NCI-H2227 treated with DMSO at 0.1 percent for 48 hours (cell line): ENCODE results near the gene COL4A2.
"Not testable (repeated sequence)": the region's sequence is repeated elsewhere in the genome, so short reads cannot be mapped to it uniquely, and the experiment has no call there.

Experiments used
- DNase-seq: peaks from one replicate; lab custom pipeline; 2025; lab: John Stamatoyannopoulos, UW

The COL4A2 gene

DNA sequence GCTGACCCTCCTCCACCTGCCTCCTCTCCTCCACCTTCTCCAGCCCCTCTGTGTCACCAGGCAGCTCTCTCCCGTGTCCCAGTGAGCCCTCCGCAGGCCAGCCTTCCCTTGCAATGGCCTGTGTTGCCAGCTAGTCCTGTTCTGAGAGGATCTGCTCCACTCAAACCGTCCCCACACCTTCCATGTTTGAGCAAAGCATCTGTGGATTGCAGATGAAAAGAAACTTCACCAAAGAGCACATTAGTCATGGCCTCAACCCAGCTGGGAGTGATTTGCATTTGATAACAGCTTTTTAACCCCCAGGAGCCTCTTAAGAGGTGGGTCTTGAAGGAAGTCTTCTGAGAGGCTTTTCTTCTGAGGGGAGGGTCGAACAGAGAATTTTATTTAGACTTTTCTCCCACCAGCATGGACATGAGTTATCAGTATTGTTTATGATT is 72.8 kb downstream of the COL4A2 start:
- no peak for DNase-seq

DNA sequence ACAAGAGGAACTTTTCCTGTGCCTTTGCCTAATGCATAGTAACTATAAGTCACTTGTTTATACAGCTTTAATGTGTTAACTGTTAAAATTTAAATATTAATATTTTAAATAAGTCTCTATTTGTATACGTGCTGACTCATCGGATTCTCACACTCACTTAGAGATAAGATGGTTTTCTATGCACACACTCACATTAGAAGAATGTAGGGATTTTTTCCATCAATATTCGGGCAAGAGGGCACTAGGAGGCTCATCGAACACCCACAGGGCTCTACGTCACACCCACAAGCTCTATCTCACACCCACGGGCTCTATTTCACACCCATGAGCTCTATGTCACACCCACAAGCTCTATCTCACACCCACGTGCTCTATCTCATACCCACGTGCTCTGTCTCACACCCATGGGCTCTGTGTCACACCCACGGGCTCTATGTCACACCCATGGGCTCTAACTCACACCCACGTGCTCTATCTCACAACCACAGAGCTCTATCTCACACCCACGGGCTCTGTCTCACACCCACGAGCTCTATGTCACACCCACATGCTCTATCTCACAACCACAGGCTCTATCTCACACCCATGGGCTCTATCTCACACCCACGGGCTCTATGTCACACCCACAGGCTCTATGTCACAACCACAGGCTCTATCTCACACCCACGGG is 73.4 kb downstream of the COL4A2 start:
- no peak for DNase-seq

GRCh38 chr13:110381029-110381360 is 73.9 kb downstream of the COL4A2 start:
- no peak for DNase-seq

- DNase-seq: no peak
These were observed 75.1 kb downstream of the COL4A2 start for GRCh38 chr13:110382229-110382628.

DNA sequence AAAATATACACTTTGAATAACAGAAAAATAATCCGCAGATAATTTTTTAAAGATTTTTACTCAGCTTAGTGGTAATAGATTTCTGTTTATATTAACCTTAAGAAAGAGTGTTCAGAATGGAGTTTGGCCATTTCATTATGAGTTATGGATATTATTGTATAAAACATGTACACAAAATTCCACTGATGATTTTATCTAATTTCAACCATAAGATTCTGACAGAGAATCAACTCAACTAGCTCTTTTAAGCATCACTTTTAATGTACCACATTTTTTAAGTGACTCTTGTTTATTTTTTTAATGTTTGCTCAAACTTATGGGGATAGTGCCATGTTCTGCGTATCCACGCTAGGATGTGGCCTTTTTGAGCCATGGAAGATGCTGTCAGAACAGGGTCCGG is 75.7 kb downstream of the COL4A2 start:
- no peak for DNase-seq

DNA sequence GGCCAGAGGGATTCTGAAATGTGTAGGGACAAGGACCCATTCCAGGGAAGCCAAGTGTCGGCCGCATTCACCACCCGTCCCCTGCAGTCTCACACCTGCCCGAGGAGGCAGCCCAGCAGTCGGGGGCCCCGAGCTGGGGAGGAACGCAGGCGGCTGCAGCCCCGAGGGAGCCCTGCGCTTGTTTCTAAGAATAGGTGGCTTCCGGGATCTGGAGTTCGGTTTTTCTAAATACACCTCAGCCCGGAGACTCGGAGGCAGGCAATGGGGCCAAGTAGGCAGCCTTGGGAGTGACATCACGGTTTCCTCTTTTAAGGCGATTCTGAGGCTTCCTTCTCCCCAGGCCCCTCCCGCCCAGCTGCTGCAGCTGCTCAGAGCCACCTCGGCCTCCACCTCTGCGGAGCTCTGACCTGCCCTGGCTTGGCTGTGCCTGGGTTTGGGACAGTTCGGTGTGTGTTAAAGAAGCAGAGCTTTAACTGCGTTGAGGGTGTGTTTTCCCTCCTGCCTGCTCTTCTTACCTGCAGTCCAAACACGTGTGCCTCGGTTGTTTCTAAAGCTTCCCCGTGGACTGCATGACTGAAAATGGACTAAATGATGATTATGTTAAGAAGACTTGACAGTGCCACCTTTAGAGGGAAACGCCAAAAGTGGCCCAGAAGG is 80.5 kb downstream of the COL4A2 start:
- no peak for DNase-seq

GRCh38 chr13:110388108-110388943 is 81.2 kb downstream of the COL4A2 start:
- DNase-seq: no peak

GRCh38 chr13:110390567-110390966 is 83.5 kb downstream of the COL4A2 start:
- no peak for DNase-seq

- no peak for DNase-seq
These were observed 84.2 kb downstream of the COL4A2 start for GRCh38 chr13:110391273-110391672.

- no peak for DNase-seq
These were observed 85.6 kb downstream of the COL4A2 start for GRCh38 chr13:110392510-110393240.

DNA sequence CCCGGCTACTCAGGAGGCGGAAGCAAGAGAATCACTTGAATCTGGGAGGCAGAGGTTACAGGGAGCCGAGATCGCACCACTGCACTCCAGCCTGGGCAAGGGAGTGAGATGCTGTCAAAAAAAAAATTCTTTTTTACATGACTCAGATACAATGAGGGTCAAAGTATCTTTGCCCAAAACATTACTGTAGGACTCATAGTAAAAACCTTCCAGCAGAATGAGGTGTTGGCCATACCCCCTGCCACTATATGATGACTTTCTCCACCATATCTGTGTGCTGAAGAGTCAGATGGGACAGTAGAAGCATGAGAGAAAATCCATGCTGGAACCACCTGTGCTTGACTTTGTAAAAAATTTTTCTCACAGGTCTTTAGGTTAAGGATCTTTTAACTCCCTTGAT is 86.7 kb downstream of the COL4A2 start:
- no peak for DNase-seq

GRCh38 chr13:110394371-110394841 is 87.3 kb downstream of the COL4A2 start:
- DNase-seq: no peak

DNA sequence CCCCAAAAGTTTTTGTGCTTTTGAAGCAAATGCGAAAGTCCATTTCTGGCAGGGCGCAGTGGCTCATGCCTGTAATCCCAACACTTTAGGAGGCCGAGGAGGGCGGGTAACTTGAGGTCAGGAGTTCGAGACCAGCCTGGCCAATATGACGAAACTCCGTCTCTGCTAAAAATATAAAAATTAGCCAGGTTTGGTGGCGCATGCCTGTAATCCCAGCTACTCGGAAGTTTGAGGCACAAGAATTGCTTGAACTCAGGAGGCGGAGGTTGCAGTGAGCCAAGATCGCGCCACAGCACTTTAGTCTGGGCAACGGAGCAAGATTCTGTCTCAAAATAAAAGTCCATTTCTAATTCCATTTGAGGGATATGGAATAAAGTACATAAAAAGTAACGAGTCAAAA is 88.5 kb downstream of the COL4A2 start:
- DNase-seq: not testable (repeated sequence)

DNA sequence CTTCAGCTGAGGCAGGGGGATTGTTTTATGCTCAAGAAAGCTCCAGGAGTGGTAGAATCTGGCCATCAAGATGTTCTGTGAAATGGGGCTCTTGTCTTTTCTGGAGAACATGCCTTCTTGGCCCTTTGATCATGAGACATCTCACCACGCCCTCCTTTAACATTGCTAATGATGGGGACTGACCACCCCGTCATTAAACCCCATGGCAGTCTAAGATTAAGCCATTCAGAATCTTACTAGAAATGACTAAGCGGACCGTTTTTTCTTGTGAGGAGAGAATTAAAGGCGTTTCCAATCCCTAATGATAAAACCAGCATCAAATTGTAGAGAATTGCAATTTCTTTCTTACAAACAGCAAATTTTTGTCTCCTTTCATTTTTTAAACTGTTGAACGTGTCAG is 89.4 kb downstream of the COL4A2 start:
- DNase-seq: no peak

DNA sequence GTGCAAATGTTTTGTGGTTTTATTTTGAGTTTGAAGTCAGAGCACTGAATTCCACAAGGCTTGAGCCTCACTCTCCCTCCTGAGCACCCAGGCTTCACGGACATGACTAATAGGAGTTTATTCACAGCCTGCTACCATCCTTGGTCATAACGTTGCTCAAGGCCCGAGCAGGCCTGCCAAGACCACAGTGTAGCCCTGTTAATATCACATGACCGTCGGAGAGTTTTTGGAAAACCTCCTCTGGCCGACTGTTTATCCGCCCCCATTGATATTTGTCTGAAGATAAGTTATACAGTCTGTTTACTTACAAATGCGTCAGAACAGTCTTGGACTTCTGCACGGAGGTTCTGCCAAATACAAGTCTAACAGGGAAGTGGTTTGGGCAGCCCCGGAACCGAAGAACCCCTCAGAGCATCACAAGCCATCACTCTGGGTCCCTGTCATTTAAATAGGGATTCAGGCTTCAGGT is 89.9 kb downstream of the COL4A2 start:
- no peak for DNase-seq

DNA sequence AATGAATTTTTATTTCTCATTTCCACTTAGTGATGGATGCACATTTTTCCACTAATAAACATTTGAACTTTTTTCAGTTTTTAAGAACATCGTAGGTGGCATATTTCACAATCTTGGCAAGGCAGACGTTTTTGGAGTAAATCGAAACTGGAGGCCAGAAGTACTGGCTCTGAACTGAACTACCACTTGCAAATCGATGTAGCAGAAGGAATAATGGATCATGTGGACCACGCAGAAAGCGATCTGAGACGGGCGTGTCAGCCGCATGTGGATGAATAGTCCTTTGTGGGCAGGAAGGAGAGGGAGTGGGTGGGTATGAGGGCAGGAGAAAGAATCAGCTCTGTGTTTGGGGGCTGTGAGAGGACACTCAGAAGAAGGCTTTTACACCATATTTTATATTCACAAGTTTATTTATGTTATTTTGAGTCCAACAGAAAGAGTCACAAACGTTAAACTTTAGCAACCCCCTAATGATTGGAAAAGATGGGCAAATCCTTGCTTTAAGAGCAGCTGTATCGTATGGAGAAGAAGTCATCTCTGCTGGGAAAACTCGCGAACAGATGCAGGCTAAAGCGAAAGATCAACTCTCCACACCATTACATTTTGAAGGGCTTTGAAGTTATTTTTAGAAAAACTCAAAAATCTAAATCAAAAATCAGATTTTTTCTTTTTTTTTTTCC is 90.5 kb downstream of the COL4A2 start:
- DNase-seq: no peak

DNA sequence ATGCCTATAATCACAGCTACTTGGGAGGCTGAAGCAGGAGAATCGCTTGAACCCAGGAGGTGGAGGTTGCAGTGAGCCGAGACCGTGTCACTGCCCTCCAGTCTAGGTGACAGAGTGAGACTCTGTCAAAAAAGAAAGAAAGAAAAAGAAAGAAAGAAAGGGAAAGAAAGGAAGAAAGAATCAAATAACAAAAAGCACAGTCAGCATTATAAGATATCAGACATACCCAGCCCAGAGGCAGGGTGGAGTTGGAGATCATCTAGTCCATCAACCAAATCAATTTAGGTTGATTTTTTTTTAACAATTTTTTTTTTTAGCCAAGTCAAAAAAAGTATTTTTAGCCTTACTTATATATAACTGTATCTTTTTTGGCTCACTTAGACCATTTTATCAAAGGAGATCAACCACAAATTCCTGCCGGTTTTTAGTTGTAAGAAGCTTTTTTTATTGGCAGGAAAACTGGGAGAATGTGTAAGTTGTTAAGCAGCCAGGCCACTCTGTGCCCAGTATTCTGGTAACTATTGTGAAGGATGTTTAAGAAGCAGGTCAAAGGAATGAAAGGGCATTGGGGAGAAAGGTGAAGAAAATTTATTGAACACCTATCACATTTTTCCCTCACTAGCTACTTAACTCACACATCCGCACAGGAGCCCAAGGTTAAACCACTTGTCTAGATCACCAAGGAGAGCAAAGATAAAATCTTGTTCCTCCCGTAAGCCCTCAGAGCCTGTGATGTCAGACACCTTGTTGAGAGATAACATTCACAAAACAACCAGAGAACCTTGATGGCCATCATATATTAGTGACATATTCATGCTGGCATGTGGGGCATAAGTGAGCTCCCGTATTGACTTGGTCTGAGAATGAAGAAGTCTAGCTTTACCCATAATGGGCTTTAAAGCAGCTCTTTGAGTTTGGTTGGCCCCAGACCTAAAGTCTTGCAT is 91.8 kb downstream of the COL4A2 start:
- no peak for DNase-seq

DNA sequence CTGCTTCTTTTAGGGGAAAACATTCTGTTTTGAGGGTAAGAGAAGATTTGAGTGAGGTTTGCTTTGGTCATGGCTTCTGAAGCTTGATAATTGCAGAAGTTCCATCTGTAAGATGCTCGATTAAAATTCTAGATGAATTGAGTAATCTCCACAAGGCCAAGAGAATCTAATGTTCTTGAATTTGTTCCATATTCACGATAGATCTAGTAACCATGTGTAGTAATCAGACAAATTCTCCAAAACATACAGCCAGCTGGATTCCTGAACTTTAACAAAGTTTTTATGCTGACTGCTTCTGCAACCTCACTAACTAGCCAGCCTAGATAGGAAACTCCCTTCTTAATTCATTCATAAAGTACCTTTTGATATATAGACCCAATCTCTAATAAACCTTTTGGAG is 92.7 kb downstream of the COL4A2 start:
- no peak for DNase-seq

DNA sequence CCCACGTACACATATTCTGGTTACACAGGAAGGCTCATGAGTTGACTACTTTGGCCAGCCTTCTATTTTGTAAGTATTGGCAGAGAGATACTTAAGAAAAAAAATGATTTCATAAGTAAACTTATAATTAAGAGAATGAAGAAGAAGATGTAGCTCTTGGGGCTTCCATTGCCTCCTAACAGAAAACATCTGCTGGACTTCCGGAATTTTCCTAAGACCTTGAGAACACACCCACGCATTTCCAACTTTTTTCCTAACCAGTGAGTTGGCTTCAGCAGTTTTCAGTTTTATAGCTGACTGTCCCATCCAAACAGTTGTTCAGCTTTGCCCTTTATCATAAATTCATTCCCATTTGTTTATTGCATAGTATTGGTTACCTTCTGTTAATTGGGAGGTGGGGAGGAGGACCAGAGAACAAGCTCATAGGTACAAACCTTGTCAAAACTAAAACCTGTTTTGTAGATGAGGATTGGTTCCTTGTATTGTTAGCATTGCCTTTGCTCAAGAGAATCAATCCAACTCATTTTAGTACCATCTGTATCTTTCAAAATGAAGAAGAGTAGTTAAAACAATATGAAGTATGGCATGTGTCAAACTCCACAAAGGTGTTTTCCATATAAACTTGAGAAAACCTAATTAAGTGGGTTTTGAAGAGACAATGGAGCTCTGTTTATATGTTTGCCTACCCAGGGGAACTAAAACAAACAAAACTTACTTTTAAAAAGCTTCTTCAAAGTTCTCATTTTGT is 93.9 kb downstream of the COL4A2 start:
- DNase-seq: no peak
